H1 (cell line): Measurements from ENCODE around the gene USP10. TPM values are rescaled to one million over a fixed set of nuclear protein-coding genes. Genes with fewer than 3 reads are reported as not detected.

Source experiments
- BACH1 ChIP-seq: IDR thresholded peaks from 2 replicates; pipeline ENCODE4 v1.6.1; 2012; ENCODE audit warnings: low read length, improper control_type of control experiment
- EGR1 ChIP-seq: IDR thresholded peaks from 2 replicates; pipeline ENCODE4 v1.6.1; 2011; ENCODE audit warnings: low read depth, low read length, borderline replicate concordance
- EP300 ChIP-seq, 2 experiments: IDR thresholded peaks; 1 replicate in 1 of 2; 2 replicates in 1 of 2; pipeline ENCODE4 v1.6.1; 2011 to 2012; ENCODE audit warnings: low read depth in 2 of 2, low read length in 2 of 2, mild to moderate bottlenecking in 2 of 2, borderline replicate concordance in 1 of 2, inconsistent platforms in 1 of 2, moderate library complexity in 1 of 2
- FOSL1 ChIP-seq: IDR thresholded peaks from 2 replicates; pipeline ENCODE4 v1.6.1; 2011; ENCODE audit warnings: mild to moderate bottlenecking, low read depth, low read length, moderate library complexity; ENCODE audit not compliant: insufficient read depth
- KDM1A ChIP-seq: fragments of 200-600, 300-600 bp; sonication (generic); IDR thresholded peaks from 2 replicates; pipeline ENCODE4 v1.7.1; 2016; ENCODE audit warnings: mild to moderate bottlenecking, low read length, borderline replicate concordance
- SAP30 ChIP-seq: fragments of 300-600 bp; sonication (generic); IDR thresholded peaks from 2 replicates; pipeline ENCODE4 v1.7.1; 2012; ENCODE audit warnings: low read length, moderate library complexity, mild to moderate bottlenecking, inconsistent platforms; ENCODE audit not compliant: insufficient read depth, insufficient replicate concordance
- SP2 ChIP-seq: IDR thresholded peaks from 2 replicates; pipeline ENCODE4 v1.6.1; 2012; ENCODE audit warnings: mild to moderate bottlenecking, low read length, inconsistent platforms
- TAF7 ChIP-seq: optimal IDR thresholded peaks from 2 replicates; pipeline ENCODE3; 2011; ENCODE audit warnings: low read depth, mild to moderate bottlenecking, inconsistent platforms, low read length, moderate library complexity, borderline replicate concordance
- polyA plus RNA-seq, 7 experiments: library from polyadenylated mRNA; depleted of rRNA in 3 of 7; stranded (reverse) in 5 of 7; unstranded in 2 of 7; fragments of >200 nt in 5 of 7; fragments of 200-250 nt in 2 of 7; gene quantifications; 1 replicate in 5 of 7; 2 replicates in 1 of 7; 4 replicates in 1 of 7; pipeline versions ENCODE4 v1.2.1 to v1.2.3, GENCODE V29; 2011 to 2013; ENCODE audit warnings: missing spikeins in 2 of 7, mixed read lengths in 2 of 7
- total RNA-seq: library from RNA; stranded (reverse); fragmentation: NEBNext Ultra II Directional; extraction: Animal tissue kit (Norgen Biotek cat#: 25700); gene quantifications from 2 replicates; pipeline ENCODE4 v1.2.1, GENCODE V29; 2021

USP10 gene
- total and polyA plus RNA-seq, 2 of the 8 experiments (the other 6 are each of a cell fraction or from before 2014, with no cell fraction given), result 171 to 195 TPM

DNA sequence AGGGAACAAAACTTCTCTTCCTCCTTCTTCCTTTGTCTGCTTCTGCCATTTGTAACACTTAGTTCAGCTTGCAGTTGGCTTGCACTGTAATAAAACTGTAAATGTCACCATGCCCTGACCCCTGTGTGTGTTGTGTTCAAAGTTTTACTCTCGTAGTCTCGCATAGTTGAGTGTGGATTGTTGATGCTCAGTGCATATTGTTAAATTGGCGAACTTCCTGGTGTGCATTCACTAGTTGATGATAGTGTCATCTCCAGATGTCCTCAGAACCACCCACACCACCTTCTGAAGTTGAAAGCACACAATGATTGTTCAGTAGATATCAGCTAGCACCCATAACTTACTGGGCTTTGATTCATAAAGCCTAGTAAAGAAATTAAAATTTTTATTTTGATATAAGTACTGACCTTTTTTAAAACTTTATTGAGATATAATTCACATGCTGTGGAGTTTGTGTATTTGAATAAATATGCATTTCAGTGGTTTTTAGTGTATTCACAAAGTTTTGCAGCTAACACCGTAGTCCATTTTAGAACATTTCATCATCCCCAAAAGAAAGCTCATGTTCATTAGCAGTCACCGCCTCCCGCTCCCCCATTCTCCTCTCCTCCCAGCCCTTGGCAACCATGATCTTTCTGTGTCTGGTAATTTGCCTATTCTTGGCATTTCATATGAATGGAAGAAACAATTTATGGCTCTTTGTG lies 25.0 kb downstream of the USP10 start (continued):
- TF ChIP-seq SAP30, result no peak
- no peak for TF ChIP-seq FOSL1
- TF ChIP-seq TAF7, result no peak
- no peak for TF ChIP-seq EP300 (IDR thresholded peaks at IDR 0.05; ENCODE audit: borderline replicate concordance in 1 of 2, low read depth in 2 of 2, low read length in 2 of 2)
- no peak for TF ChIP-seq BACH1
- TF ChIP-seq EGR1, result no peak
- TF ChIP-seq KDM1A, result no peak
- TF ChIP-seq SP2, result no peak
